GM12875 (cell line): ENCODE measurements around the gene OR1L6.

Source experiments
- H3K4me3 ChIP-seq: one replicate; pipeline ENCODE4 v1.5.1; 2011; ENCODE audit warnings: low read depth, low read length, control low read depth
- CTCF ChIP-seq: IDR thresholded peaks from 2 replicates; pipeline ENCODE4 v1.5.1; 2011; ENCODE audit warnings: low read depth, mild to moderate bottlenecking, control low read depth, inconsistent platforms, low read length, moderate library complexity, borderline replicate concordance; ENCODE audit not compliant: insufficient read depth

The OR1L6 gene

GRCh38 chr9:122777052-122777451, 34.9 kb downstream of the OR1L6 start:
- no peak overlapping the region for H3K4me3 ChIP-seq
- TF ChIP-seq CTCF = no peak

GRCh38 chr9:122777935-122778627, 36.0 kb downstream of the OR1L6 start:
- TF ChIP-seq CTCF = no peak
- H3K4me3 ChIP-seq = no peak overlapping the region

GRCh38 chr9:122779181-122779580, 37.1 kb downstream of the OR1L6 start:
- no peak overlapping the region for H3K4me3 ChIP-seq
- TF ChIP-seq CTCF = no peak

GRCh38 chr9:122780026-122780425, 37.9 kb downstream of the OR1L6 start:
- no peak overlapping the region for H3K4me3 ChIP-seq
- TF ChIP-seq CTCF = no peak

- TF ChIP-seq CTCF = no peak
- H3K4me3 ChIP-seq = no peak overlapping the region
These were observed 39.6 kb downstream of the OR1L6 start for GRCh38 chr9:122781671-122782070.

- no peak for TF ChIP-seq CTCF
- H3K4me3 ChIP-seq = no peak overlapping the region
These were observed 43.2 kb downstream of the OR1L6 start for GRCh38 chr9:122785269-122785668.

GRCh38 chr9:122786338-122786737, 44.2 kb downstream of the OR1L6 start:
- H3K4me3 ChIP-seq = no peak overlapping the region
- TF ChIP-seq CTCF = no peak
